MCF 10A (cell line): ENCODE results near the gene TMEM109. TPM values are rescaled to one million over a fixed set of nuclear protein-coding genes. Genes with fewer than 3 reads are reported as not detected.

Source experiments
- BruUV-seq: library from RNA; stranded (reverse); fragments of 400-500 nt; replicated peaks from 2 replicates; lab custom pipeline; 2021; lab: Mats Ljungman, UMichigan
- CTCF ChIA-PET: fragments of 300-600 bp; sonication (Branson Sonifier 250); formaldehyde crosslinking; extraction: SDS; loops from one replicate; lab custom pipeline; 2021; ENCODE audit warnings: antibody characterized with exemption, inconsistent platforms; lab: Yijun Ruan, JAX
- POLR2A ChIA-PET: fragments of 300-600, 350-650 bp; sonication (Branson Sonifier 250); formaldehyde crosslinking; extraction: SDS; loops from one replicate; lab custom pipeline; 2020; ENCODE audit warnings: antibody characterized with exemption, inconsistent platforms; lab: Yijun Ruan, JAX
- DNase-seq: peaks from one replicate; pipeline ENCODE4 v3.0.0-alpha.2; 2018; ENCODE audit not compliant: unreplicated experiment
- H3K27ac Mint-ChIP-seq: one replicate; pipeline ENCODE4 v1.8.0; 2022; ENCODE audit warnings: mild to moderate bottlenecking, low read depth, mixed read lengths; ENCODE audit not compliant: unreplicated experiment
- H3K27me3 Mint-ChIP-seq: one replicate; pipeline ENCODE4 v1.8.0; 2022; ENCODE audit warnings: mixed read lengths; ENCODE audit not compliant: insufficient read depth, unreplicated experiment
- H3K36me3 Mint-ChIP-seq: one replicate; pipeline ENCODE4 v1.8.0; 2022; ENCODE audit warnings: mild to moderate bottlenecking, moderate library complexity, mixed read lengths; ENCODE audit not compliant: insufficient read depth, unreplicated experiment
- H3K4me1 Mint-ChIP-seq: one replicate; pipeline ENCODE4 v1.8.0; 2022; ENCODE audit warnings: mixed read lengths; ENCODE audit not compliant: insufficient read depth, unreplicated experiment
- H3K4me3 Mint-ChIP-seq: one replicate; pipeline ENCODE4 v1.8.0; 2022; ENCODE audit warnings: mild to moderate bottlenecking, moderate library complexity, mixed read lengths; ENCODE audit not compliant: unreplicated experiment
- H3K9me3 Mint-ChIP-seq: one replicate; pipeline ENCODE4 v1.8.0; 2022; ENCODE audit warnings: mixed read lengths; ENCODE audit not compliant: unreplicated experiment
- CTCF ChIP-seq: fragments of 200-600 bp; IDR thresholded peaks from one replicate; pipeline ENCODE4 v1.8.0; 2022; ENCODE audit warnings: antibody characterized with exemption, mild to moderate bottlenecking; ENCODE audit not compliant: unreplicated experiment
- intact Hi-C: fragments of 100-400 bp; cut with micrococcal nuclease; formaldehyde crosslinking; loops from 2 replicates; pipeline ENCODE4 v1.14.1; 2022
- total RNA-seq: library from RNA; stranded (reverse); gene quantifications from 2 replicates; pipeline ENCODE4 v1.2.3, GENCODE V29; 2022

Gene TMEM109
- total RNA-seq, 1 experiment from 2014 or later, result 45.8 TPM

GRCh38 chr11:60937811-60938210 is 23.9 kb downstream of the TMEM109 start:
- H3K4me3 Mint-ChIP-seq, result no peak overlapping the region
- ChIA-PET CTCF (no interaction called here), POLR2A (no interaction called here)
- BruUV-seq, result no TSS peak
- no peak overlapping the region for H3K27ac Mint-ChIP-seq
- no peak for DNase-seq
- peaks cover 14% of the 10 kb centered on the region for H3K27me3 Mint-ChIP-seq
- no peaks in the 10 kb centered on the region for H3K9me3 Mint-ChIP-seq
- no peak for TF ChIP-seq CTCF
- intact Hi-C loops, result no loop called here
- no peaks in the 10 kb centered on the region for H3K4me1 Mint-ChIP-seq
- H3K36me3 Mint-ChIP-seq, result peaks cover 6% of the 10 kb centered on the region

- no peak overlapping the region for H3K27ac Mint-ChIP-seq
- H3K9me3 Mint-ChIP-seq, result no peaks in the 10 kb centered on the region
- no TSS peak for BruUV-seq
- ChIA-PET CTCF (no interaction called here), POLR2A (no interaction called here)
- peaks cover 14% of the 10 kb centered on the region for H3K27me3 Mint-ChIP-seq
- H3K4me3 Mint-ChIP-seq, result no peak overlapping the region
- H3K4me1 Mint-ChIP-seq, result no peaks in the 10 kb centered on the region
- TF ChIP-seq CTCF, result no peak
- peaks cover 6% of the 10 kb centered on the region for H3K36me3 Mint-ChIP-seq
- DNase-seq, result no peak
- intact Hi-C loops, result no loop called here
Measured at GRCh38 chr11:60938500-60938899, 24.5 kb downstream of the TMEM109 start.

- Mint-ChIP-seq H3K36me3 (no peaks in the 10 kb centered on the region), H3K27me3 (peaks cover 14% of the 10 kb centered on the region), H3K9me3 (no peaks in the 10 kb centered on the region), H3K4me1 (no peaks in the 10 kb centered on the region), H3K27ac (no peak overlapping the region), H3K4me3 (no peak overlapping the region)
- ChIA-PET CTCF (interaction anchor here (0.5 to 0.9 kb wide), 3 partner anchors 18 to 751 kb away, joined by 3 to 5 read pairs (median 3); no protein-coding TSS in a partner anchor), POLR2A (no interaction called here)
- no peak for TF ChIP-seq CTCF
- BruUV-seq, result no TSS peak
- no peak for DNase-seq
- intact Hi-C loops, result no loop called here
Measured at GRCh38 chr11:60939301-60939700, 25.3 kb downstream of the TMEM109 start.

- CTCF ChIA-PET, result interaction anchor here (0.5 to 0.9 kb wide), 6 partner anchors 17 to 751 kb away, joined by 3 to 5 read pairs (median 4); no protein-coding TSS in a partner anchor
- Mint-ChIP-seq H3K36me3 (no peaks in the 10 kb centered on the region), H3K9me3 (no peaks in the 10 kb centered on the region), H3K4me3 (no peak overlapping the region), H3K4me1 (no peaks in the 10 kb centered on the region), H3K27me3 (peaks cover 14% of the 10 kb centered on the region), H3K27ac (no peak overlapping the region)
- intact Hi-C loops, result no loop called here
- BruUV-seq, result no TSS peak
- DNase-seq, result no peak
- POLR2A ChIA-PET, result no interaction called here
- TF ChIP-seq CTCF, result no peak
Measured at GRCh38 chr11:60939855-60940254, 25.9 kb downstream of the TMEM109 start.
